KOPT-K1 (cell line): ENCODE measurements around the gene BIRC3.

Source experiments
- H3K27ac ChIP-seq: fragments of 200-600 bp; sonication (generic); 2 replicates; pipeline ENCODE4 v1.5.1; 2016; ENCODE audit warnings: antibody characterized with exemption, mild to moderate bottlenecking, low read depth, low read length; ENCODE audit not compliant: poor library complexity, severe bottlenecking
- H3K36me3 ChIP-seq: fragments of 200-600 bp; sonication (generic); 2 replicates; pipeline ENCODE4 v1.5.1; 2017; ENCODE audit warnings: antibody characterized with exemption, mild to moderate bottlenecking, low read length, moderate library complexity; ENCODE audit not compliant: insufficient read depth
- H3K9me3 ChIP-seq: fragments of 200-600 bp; sonication (generic); 2 replicates; pipeline ENCODE4 v1.5.1; 2017; ENCODE audit warnings: antibody characterized with exemption, low read length, mild to moderate bottlenecking; ENCODE audit not compliant: insufficient read depth, poor library complexity, severe bottlenecking

BIRC3 gene

DNA sequence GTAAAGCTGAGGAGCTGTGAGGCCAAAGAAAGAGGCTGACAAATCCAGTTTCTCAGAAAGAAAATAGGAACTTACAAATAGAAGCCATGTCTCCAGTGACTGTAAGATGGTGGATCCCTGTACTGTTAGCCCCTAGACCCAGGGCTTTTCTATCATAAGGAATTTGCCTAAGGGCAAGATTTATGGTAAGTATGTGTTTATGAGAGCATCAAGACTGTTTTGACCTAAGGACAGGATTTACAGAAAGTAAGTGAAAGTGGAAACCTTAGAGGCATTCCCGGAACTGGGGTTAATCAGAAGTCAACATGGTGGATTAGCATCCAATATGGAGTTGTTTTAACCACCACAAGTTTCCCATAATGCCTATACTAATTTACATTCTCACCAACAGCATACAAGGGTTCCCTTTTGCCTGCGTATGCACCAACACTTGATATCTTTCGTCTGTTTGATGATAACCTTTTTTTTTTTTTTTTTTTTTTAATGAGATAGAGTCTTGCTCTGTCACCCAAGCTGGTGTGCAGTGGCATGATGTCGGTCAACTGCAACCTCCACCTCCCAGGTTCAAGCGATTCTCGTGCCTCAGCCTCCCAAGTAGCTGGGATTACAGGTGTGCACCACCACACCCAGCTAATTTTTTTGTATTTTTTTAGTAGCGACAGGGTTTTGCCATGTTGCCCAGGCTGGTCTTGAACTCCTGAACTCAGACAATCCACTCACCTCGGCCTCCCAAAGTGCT lies 69.9 kb downstream of the BIRC3 start:
- peaks cover 24% of the 10 kb centered on the region for H3K36me3 ChIP-seq

More for the DNA sequence above, 69.9 kb downstream of the BIRC3 start:
- Histone ChIP-seq H3K9me3 (no peaks in the 10 kb centered on the region), H3K27ac (no peak overlapping the region)
